Esophagus muscularis mucosa (tissue), 4 donors: ENCODE measurements around the gene SSC5D. TPM values are rescaled to one million over a fixed set of nuclear protein-coding genes. Genes with fewer than 3 reads are reported as not detected.

Experiments used
- DNase-seq: peaks from one replicate; pipeline ENCODE4 v3.0.0-alpha.2; 2017; ENCODE audit errors: extremely low spot score
- H3K27ac ChIP-seq, 4 donors: fragments of 200-600 bp; sonication (generic); replicated peaks in 1 of 4; 1 replicate in 3 of 4; 2 replicates in 1 of 4; pipeline ENCODE4 v1.5.1; 2016 to 2019; ENCODE audit warnings: mild to moderate bottlenecking in 1 of 4
- H3K27me3 ChIP-seq, 4 donors: fragments of 200-600 bp; sonication (generic); one replicate each; pipeline versions ENCODE4 v1.5.1 to v1.6.0; 2016 to 2019
- H3K36me3 ChIP-seq, 4 donors: fragments of 200-600 bp; sonication (generic); one replicate each; pipeline ENCODE4 v1.5.1; 2016 to 2019
- H3K4me1 ChIP-seq, 4 donors: fragments of 200-600 bp; sonication (generic); one replicate each; pipeline ENCODE4 v1.5.1; 2016 to 2019
- H3K4me3 ChIP-seq, 4 donors: fragments of 200-600 bp; sonication (generic); 1 replicate in 2 of 4; 2 replicates in 2 of 4; pipeline ENCODE4 v1.5.1; 2016 to 2019; ENCODE audit warnings: mild to moderate bottlenecking in 4 of 4, moderate library complexity in 1 of 4
- H3K9me3 ChIP-seq, 4 donors: fragments of 200-600 bp; sonication (generic); 1 replicate in 3 of 4; 2 replicates in 1 of 4; pipeline ENCODE4 v1.5.1; 2016 to 2019
- EP300 ChIP-seq: sonication (generic); formaldehyde crosslinking; IDR thresholded peaks from one replicate; pipeline ENCODE4 v1.6.1; 2017; ENCODE audit warnings: antibody characterized with exemption
- POLR2A ChIP-seq: fragments of 450-650 bp; IDR thresholded peaks from one replicate; pipeline ENCODE4 v1.6.1; 2017; ENCODE audit warnings: antibody characterized with exemption, moderate library complexity, mild to moderate bottlenecking, low read depth
- POLR2AphosphoS5 ChIP-seq, 2 donors: sonication (generic); formaldehyde crosslinking; IDR thresholded peaks; one replicate each; pipeline ENCODE4 v1.6.1; 2017; ENCODE audit warnings: antibody characterized with exemption in 2 of 2
- WGBS: methylation state at CpG from one replicate; pipeline ENCODE4 v1.1.5; 2018; 5-methylcytosine and 5-hydroxymethylcytosine counted together
- intact Hi-C: fragments of 100-400 bp; cut with DNase I; formaldehyde crosslinking; loops from one replicate; pipeline ENCODE4 v1.15.1; 2023
- total RNA-seq, 4 donors: library from RNA; depleted of rRNA; stranded (reverse); fragments of >200 nt; gene quantifications; one replicate each; pipeline versions ENCODE4 v1.1.0 to v1.2.1, GENCODE V29; 2016
- TF ChIP-seq, protein P1 (sequence below), 3 experiments: fragments of 200-600 bp in 2 of 3; fragments of 450-650 bp in 1 of 3; sonication (generic) in 2 of 3; IDR thresholded peaks; one replicate each; pipeline ENCODE4 v1.5.1; 2017 to 2019; ENCODE audit warnings: antibody characterized with exemption in 3 of 3, mild to moderate bottlenecking in 2 of 3, moderate library complexity in 1 of 3

The SSC5D gene
- total RNA-seq, 4 donors from 2014 or later, result 9.5 to 41.2 (median 14.6) TPM

DNA sequence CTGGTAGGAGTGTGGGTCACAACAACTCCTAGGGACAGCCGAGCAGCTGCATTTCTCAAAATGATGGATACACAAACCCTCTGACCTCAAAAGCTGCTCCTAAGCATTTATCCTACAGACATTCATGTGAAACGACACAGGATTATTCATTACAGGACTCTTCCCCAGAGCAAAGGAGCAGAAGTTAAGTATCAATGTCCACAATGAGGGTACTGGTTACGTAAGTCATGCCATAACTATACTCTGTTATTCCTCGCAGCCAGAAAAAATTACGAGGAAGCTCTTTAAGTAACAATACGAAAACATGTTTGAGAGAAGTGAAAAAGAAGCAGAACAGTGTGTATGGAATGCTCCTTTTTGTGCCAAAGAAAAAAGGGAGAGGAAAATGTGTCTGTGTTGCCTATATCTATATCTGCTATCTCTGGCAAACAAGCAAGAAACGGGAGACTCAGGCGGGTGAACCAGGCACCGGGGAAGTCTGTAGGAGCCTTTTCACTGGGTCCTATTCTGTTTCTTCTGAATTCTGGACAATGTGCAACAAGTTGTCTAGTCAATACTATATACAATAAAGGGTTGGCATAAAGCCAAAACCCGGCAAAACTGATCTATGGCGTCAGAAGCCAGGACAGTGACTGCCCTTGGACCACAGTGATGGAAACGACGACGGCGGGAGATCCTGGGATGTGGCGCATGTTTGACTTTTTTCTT is 28.1 kb upstream of the SSC5D start:
- Histone ChIP-seq H3K4me3 (peak overlapping the region; percentile 79 to 95 (median 84)), H3K36me3 (peaks cover 0 to 19% (median 13%) of the 10 kb centered on the region in 4 donors), H3K27ac (peak overlapping the region; percentile 93 to 97 (median 95)), H3K4me1 (peaks cover 11 to 38% (median 33%) of the 10 kb centered on the region in 4 donors), H3K27me3 (no peaks in the 10 kb centered on the region), H3K9me3 (no peaks in the 10 kb centered on the region)
- TF ChIP-seq EP300 (no peak), POLR2AphosphoS5 (IDR thresholded peaks at IDR 0.05) (peak in 1 of 2 donors; percentile 8)
- no peak for DNase-seq
- intact Hi-C loops, result no loop called here
- 25% methylated on average over 16 of the region's 16 CpGs for WGBS

DNA sequence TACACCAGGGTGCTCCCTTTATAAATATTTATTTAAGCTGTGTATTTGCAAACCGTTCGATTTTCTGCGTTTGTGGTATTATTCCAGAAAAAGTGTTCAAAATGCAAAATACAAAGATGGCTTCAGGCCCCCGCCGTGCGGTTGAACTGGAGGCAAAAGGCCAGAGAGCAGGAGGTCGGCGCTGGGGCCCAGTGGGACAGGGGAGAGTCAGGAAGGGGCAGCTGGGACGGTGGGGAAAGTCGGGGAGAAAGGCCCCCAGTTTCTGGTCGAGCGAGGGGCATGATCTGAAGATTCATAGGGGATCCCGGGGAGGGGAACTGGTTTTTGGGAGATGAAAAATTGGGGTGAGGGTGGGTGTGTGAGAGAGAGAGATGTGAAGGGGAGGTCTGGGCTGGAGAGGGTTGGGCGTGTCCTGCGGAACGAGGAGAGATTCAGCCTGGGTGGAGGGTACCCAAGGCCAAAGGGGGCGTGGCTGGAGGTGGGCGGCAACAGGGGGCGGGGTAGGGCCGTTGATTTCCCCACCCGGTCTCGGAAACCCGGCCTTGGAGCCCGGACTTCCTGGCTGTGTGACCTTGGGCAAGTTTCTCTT is 27.5 kb upstream of the SSC5D start:
- Histone ChIP-seq H3K4me1 (peaks cover 11 to 38% (median 33%) of the 10 kb centered on the region in 4 donors), H3K9me3 (no peaks in the 10 kb centered on the region), H3K27me3 (no peaks in the 10 kb centered on the region), H3K4me3 (peak overlapping the region; percentile 79 to 95 (median 84)), H3K27ac (peak overlapping the region; percentile 93 to 97 (median 95)), H3K36me3 (peaks cover 0 to 13% (median 7%) of the 10 kb centered on the region in 4 donors)
- DNase-seq, result peak; percentile 96
- intact Hi-C loops, result no loop called here
- no peak for TF ChIP-seq POLR2A
- TF ChIP-seq POLR2AphosphoS5 (IDR thresholded peaks at IDR 0.05), result no peak
- TF ChIP-seq, protein P1, sequence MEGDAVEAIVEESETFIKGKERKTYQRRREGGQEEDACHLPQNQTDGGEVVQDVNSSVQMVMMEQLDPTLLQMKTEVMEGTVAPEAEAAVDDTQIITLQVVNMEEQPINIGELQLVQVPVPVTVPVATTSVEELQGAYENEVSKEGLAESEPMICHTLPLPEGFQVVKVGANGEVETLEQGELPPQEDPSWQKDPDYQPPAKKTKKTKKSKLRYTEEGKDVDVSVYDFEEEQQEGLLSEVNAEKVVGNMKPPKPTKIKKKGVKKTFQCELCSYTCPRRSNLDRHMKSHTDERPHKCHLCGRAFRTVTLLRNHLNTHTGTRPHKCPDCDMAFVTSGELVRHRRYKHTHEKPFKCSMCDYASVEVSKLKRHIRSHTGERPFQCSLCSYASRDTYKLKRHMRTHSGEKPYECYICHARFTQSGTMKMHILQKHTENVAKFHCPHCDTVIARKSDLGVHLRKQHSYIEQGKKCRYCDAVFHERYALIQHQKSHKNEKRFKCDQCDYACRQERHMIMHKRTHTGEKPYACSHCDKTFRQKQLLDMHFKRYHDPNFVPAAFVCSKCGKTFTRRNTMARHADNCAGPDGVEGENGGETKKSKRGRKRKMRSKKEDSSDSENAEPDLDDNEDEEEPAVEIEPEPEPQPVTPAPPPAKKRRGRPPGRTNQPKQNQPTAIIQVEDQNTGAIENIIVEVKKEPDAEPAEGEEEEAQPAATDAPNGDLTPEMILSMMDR (IDR thresholded peaks at IDR 0.05), result no peak
- no peak for TF ChIP-seq EP300
- 9% methylated on average over 24 of the region's 24 CpGs for WGBS

DNA sequence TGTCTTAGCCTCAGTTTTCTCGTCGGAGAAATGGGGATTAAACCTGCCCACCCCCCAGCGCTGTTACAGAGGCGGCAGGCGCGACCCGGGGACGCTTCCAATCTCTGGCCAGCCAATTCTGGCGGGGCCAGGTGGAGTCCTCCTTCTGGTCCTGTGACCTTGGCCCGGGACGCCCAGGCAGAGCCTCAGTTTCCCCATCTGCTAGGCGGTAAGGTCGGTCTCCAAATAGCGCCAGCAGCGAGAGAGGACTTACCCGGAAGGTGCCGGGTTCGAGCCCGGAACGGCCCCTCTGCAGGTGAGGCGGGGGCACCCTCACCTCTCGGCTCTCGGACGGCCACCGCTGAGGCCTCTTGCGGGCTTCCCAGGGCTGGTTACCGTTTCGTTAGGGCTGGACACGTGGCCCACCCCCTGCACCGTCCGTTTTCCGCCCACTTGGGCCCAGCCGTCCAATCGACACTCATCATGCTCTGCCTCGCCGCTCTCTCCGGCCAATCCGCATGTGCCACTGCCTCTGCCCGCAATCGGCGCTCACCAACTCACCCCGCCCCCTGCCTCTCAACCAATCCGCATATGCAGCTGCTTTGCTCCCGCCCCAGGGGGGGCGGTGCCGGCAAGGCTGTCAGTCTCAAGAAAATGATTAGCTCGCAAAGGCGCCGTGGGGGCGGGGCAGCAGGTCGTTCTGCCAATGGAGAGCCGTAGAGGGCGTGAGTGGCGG is 26.8 kb upstream of the SSC5D start, which contains the start of gene ISOC2:
Gene ISOC2, minus strand, starts transcription at position 384 of the 715 bp plus-strand sequence. CDS start 5,156 bp downstream, outside the sequence.
- Histone ChIP-seq H3K9me3 (no peaks in the 10 kb centered on the region), H3K4me1 (peaks cover 11 to 38% (median 33%) of the 10 kb centered on the region in 4 donors), H3K27me3 (no peaks in the 10 kb centered on the region), H3K4me3 (peak within 1 kb of the TSS; percentile 79 to 95 (median 84)), H3K27ac (peak within 1 kb of the TSS; percentile 93 to 97 (median 95)), H3K36me3 (peaks cover 0 to 6% (median under 1%) of the 10 kb centered on the region in 4 donors)
- peak; percentile 100 for DNase-seq
- intact Hi-C loops, result no loop called here
- 0% methylated on average over 5 of the region's 54 CpGs for WGBS
- peak; percentile 75 for TF ChIP-seq POLR2A
- TF ChIP-seq, protein P1 (IDR thresholded peaks at IDR 0.05), result peak in 1 of 3 experiments; percentile 17
- peak; percentile 79 to 89 for TF ChIP-seq POLR2AphosphoS5 (IDR thresholded peaks at IDR 0.05)
- TF ChIP-seq EP300, result no peak

DNA sequence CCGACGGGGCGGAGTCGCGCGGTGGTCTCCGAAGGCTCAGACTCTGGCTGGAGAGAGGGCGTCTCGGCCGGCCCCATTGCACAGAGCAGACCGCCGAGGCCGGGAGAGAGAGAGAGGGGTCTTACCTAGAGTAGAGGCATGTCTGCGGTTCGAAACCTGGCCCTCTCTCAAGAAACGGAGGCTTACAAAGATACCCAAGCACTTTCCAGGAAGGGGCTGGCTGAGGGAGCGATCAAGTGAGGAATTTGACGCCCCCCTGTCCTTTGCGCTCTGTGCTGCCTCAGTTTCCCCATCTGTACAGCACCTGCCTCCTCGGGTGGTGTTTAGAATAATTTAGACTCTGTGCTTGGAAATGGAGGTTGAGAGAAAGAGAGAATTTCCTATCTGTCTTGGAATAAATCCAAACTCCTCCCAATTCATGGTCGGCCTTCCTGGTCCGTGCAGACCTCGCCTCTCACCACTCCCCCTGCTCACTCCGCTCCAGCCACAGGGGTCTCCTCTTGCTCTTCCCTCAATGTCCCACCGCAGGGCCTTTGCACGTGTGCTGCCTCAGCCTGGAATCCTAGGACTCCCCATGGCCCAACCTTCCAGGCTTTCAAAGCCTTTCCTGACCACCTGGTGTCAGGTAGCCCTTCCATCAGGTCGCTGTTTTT is 26.1 kb upstream of the SSC5D start:
- 13% methylated on average over 27 of the region's 27 CpGs for WGBS
- Histone ChIP-seq H3K36me3 (no peaks in the 10 kb centered on the region), H3K9me3 (no peaks in the 10 kb centered on the region), H3K27ac (peak overlapping the region; percentile 88 to 96 (median 94)), H3K4me3 (peak overlapping the region; percentile 79 to 95 (median 84)), H3K4me1 (peaks cover 11 to 38% (median 33%) of the 10 kb centered on the region in 4 donors), H3K27me3 (no peaks in the 10 kb centered on the region)
- intact Hi-C loops, result no loop called here
- no peak for DNase-seq
- TF ChIP-seq, protein P1 (IDR thresholded peaks at IDR 0.05), result no peak
- TF ChIP-seq POLR2A (no peak), POLR2AphosphoS5 (IDR thresholded peaks at IDR 0.05) (no peak), EP300 (no peak)
